K562 (cell line): Measurements from ENCODE around the gene HDHD3. TPM values are rescaled to one million over a fixed set of nuclear protein-coding genes. Genes with fewer than 3 reads are reported as not detected.

ENCODE experiments used
- ADNP ChIP-seq: fragments of 200-800 bp; sonication (Bioruptor generic); IDR thresholded peaks from 2 replicates; pipeline ENCODE4 v1.6.1; 2016; ENCODE audit warnings: missing genetic modification characterization, missing compliant biosample characterization
- BDP1 ChIP-seq: IDR thresholded peaks from 3 replicates; pipeline ENCODE4 v1.6.1; 2011; ENCODE audit not compliant: insufficient read length, insufficient read depth
- CXXC5 ChIP-seq: fragments of 250-450 bp; sonication (Bioruptor Pico); IDR thresholded peaks from 2 replicates; pipeline ENCODE4 v1.8.0; 2022; ENCODE audit warnings: inconsistent platforms, mild to moderate bottlenecking, moderate library complexity
- E4F1 ChIP-seq: fragments of 250-450 bp; sonication (Bioruptor Pico); IDR thresholded peaks from 2 replicates; pipeline ENCODE4 v1.5.0; 2021; ENCODE audit warnings: mild to moderate bottlenecking, borderline replicate concordance
- ETV1 ChIP-seq: fragments of 450-650 bp; conservative IDR thresholded peaks from 2 replicates; pipeline ENCODE4 v1.6.1; 2016; ENCODE audit warnings: missing genetic modification characterization, control low read depth, low read depth, missing compliant biosample characterization
- HDGF ChIP-seq: fragments of 450-650 bp; IDR thresholded peaks from 2 replicates; pipeline ENCODE4 v1.6.1; 2016
- HEY1 ChIP-seq: fragments of 250-450 bp; sonication (Bioruptor Pico); IDR thresholded peaks from 2 replicates; pipeline ENCODE4 v1.5.0; 2020; ENCODE audit warnings: mild to moderate bottlenecking, moderate library complexity, borderline replicate concordance
- IFI16 ChIP-seq: fragments of 250-450 bp; sonication (Bioruptor Pico); IDR thresholded peaks from 2 replicates; pipeline ENCODE4 v2.1.2; 2022; ENCODE audit warnings: mild to moderate bottlenecking, inconsistent platforms
- KLF16 ChIP-seq: IDR thresholded peaks from 2 replicates; pipeline ENCODE4 v1.6.1; 2016; ENCODE audit warnings: antibody characterized with exemption
- LARP7 ChIP-seq: fragments of 450-650 bp; IDR thresholded peaks from 2 replicates; pipeline ENCODE4 v1.6.1; 2016
- MAFG ChIP-seq: fragments of 450-650 bp; conservative IDR thresholded peaks from 2 replicates; pipeline ENCODE4 v1.6.1; 2016; ENCODE audit warnings: missing genetic modification characterization, missing compliant biosample characterization
- MAFK ChIP-seq: IDR thresholded peaks from 2 replicates; pipeline ENCODE4 v1.6.1; 2011; ENCODE audit warnings: low read length, improper control_type of control experiment
- MBD2 ChIP-seq: sonication (generic); IDR thresholded peaks from 2 replicates; pipeline ENCODE4 v1.6.1; 2016; ENCODE audit warnings: low read depth, borderline replicate concordance
- NFE2 ChIP-seq: IDR thresholded peaks from 2 replicates; pipeline ENCODE4 v1.6.1; 2014; ENCODE audit warnings: antibody characterized with exemption, low read depth
- NFIC ChIP-seq: fragments of 450-650 bp; IDR thresholded peaks from 2 replicates; pipeline ENCODE4 v1.6.1; 2017; ENCODE audit warnings: mild to moderate bottlenecking, inconsistent platforms
- POLR2G ChIP-seq: fragments of 200-400 bp; formaldehyde crosslinking; IDR thresholded peaks from 2 replicates; pipeline ENCODE4 v1.6.1; 2017; ENCODE audit warnings: low read depth, mild to moderate bottlenecking, antibody characterized with exemption, low read length, moderate library complexity
- PRPF4 ChIP-seq: fragments of 200-400 bp; formaldehyde crosslinking; IDR thresholded peaks from one replicate; pipeline ENCODE4 v1.6.1; 2017; ENCODE audit warnings: low read length, low read depth, mild to moderate bottlenecking; ENCODE audit not compliant: insufficient read depth, poor library complexity, severe bottlenecking
- RCOR1 ChIP-seq, 2 experiments: IDR thresholded peaks; 2 replicates each; pipeline ENCODE4 v1.6.1; 2012; ENCODE audit warnings: low read depth in 2 of 2, low read length in 2 of 2, borderline replicate concordance in 1 of 2, improper control_type of control experiment in 1 of 2
- STAG1 ChIP-seq: sonication (generic); formaldehyde crosslinking; IDR thresholded peaks from 2 replicates; pipeline ENCODE4 v1.5.0; 2020; ENCODE audit warnings: missing genetic modification reagents, borderline replicate concordance
- UBTF ChIP-seq, 2 experiments: IDR thresholded peaks; 2 replicates each; pipeline ENCODE4 v1.6.1; 2012; ENCODE audit warnings: improper control_type of control experiment in 2 of 2, low read depth in 2 of 2, low read length in 2 of 2, borderline replicate concordance in 1 of 2
- ZFP91 ChIP-seq: sonication (generic); formaldehyde crosslinking; IDR thresholded peaks from 2 replicates; pipeline ENCODE4 v1.8.0; 2022; ENCODE audit warnings: mild to moderate bottlenecking, missing genetic modification reagents
- ZNF507 ChIP-seq: conservative IDR thresholded peaks from 2 replicates; pipeline ENCODE4 v1.6.1; 2017; ENCODE audit warnings: missing genetic modification characterization, missing compliant biosample characterization
- polyA plus RNA-seq, 8 experiments: library from polyadenylated mRNA; depleted of rRNA in 4 of 8; stranded (reverse) in 5 of 8; unstranded in 3 of 8; fragments of >200 nt; fragmentation: Nextera tagmentation in 2 of 8; fragmentation: Illumina TruSeq in 1 of 8; extraction: Ambion mirVana in 2 of 8; extraction: Trizol in 1 of 8; gene quantifications; 2 replicates each; pipeline versions ENCODE4 v1.2.1 to v1.2.3, GENCODE V29; 2011 to 2014; ENCODE audit warnings: inconsistent platforms in 1 of 8, missing spikeins in 1 of 8
- total RNA-seq, 7 experiments: library from RNA; depleted of rRNA in 6 of 7; stranded (reverse); fragments of >200 nt in 6 of 7; fragmentation: Illumina TruSeq in 2 of 7; extraction: Trizol in 2 of 7; gene quantifications; 2 replicates each; pipeline versions ENCODE4 v1.2.1 to v1.2.3, GENCODE V29; 2011 to 2021; ENCODE audit warnings: low replicate concordance in 1 of 7

HDHD3 gene
- total and polyA plus RNA-seq, 9 of the 15 experiments (the other 6 are each of a cell fraction or from before 2014, with no cell fraction given), result 1.1 to 19.1 (median 10.9) TPM

GRCh38 chr9:113401027-113401792 is 24.4 kb upstream of the HDHD3 start, which contains the start of gene ALAD (continued):
- TF ChIP-seq MAFK (no peak), PRPF4 (no peak), NFE2 (no peak), E4F1 (no peak), UBTF (IDR thresholded peaks at IDR 0.05; ENCODE audit: borderline replicate concordance in 1 of 2, low read depth in 2 of 2, low read length in 2 of 2) (peak; percentile 64 to 88; a peak in 2 of 4 replicates), BDP1 (no peak), ADNP (no peak), IFI16 (CRISPR knock-in tag) (no peak), ETV1 (tag) (peak; percentile 89), CXXC5 (CRISPR knock-in tag) (peak; percentile 85), LARP7 (no peak), MAFG (no peak), HDGF (no peak), NFIC (peak; percentile 42; the same call in 1 of the 2 replicates), ZNF507 (tag) (no peak), ZFP91 (CRISPR knock-in tag) (peak; percentile 47; the same call in 1 of the 2 replicates), RCOR1 (IDR thresholded peaks at IDR 0.05; ENCODE audit: borderline replicate concordance in 1 of 2, low read depth in 2 of 2, low read length in 2 of 2) (peak in 1 of 2 experiments; percentile 58; a peak in 1 of 4 replicates), KLF16 (0 out of 2 replicates have a peak, but pooled peaks have one; percentile 54), STAG1 (no peak), MBD2 (peak; percentile 64; the same call in 1 of the 2 replicates), HEY1 (CRISPR knock-in tag) (no peak), POLR2G (peak; percentile 84)
